ENCODE data around the gene NMNAT2. TPM values are rescaled to one million over a fixed set of nuclear protein-coding genes. Genes with fewer than 3 reads are reported as not detected.

Gene NMNAT2
- polyA plus RNA-seq, 1 experiment, result 0.19 TPM

DNA sequence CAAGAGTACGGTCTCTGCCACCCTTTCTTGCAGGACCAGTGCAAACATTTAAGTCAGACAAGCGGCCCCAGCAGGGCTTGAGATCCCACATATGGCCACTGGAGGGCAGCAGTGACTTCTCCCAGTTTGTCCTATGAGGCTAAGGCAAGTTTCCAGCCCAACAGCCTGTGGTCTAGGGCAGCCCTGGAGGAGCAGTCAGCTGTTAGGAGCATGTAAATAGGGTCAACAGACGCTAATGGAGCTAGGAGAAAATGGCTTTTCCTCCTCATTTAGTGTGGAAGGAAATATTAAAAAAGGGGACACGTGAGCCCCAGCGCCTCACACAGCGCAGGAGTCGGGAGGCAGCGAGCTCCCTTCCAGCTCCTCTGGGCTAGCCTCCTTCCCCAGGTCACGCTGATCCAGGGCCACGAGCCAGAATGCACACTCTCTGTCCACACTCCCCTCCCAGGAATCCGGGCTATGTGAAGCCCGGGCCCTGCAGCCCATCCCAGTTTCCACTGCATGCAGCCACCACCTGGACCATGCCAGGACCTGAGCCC, 136.6 kb downstream of the NMNAT2 start:
- Histone ChIP-seq H3K27ac (ENCODE audit: low read depth, low read length) (peak overlapping the region; percentile 2), H3K4me3 (ENCODE audit: low read depth, low read length) (no peak overlapping the region), H3K27me3 (ENCODE audit: control insufficient read depth, insufficient read depth, low read length) (no peaks in the 10 kb centered on the region), H3K9me3 (ENCODE audit: control insufficient read depth, insufficient read depth, low read length) (no peaks in the 10 kb centered on the region)
- TF ChIP-seq, protein P1, sequence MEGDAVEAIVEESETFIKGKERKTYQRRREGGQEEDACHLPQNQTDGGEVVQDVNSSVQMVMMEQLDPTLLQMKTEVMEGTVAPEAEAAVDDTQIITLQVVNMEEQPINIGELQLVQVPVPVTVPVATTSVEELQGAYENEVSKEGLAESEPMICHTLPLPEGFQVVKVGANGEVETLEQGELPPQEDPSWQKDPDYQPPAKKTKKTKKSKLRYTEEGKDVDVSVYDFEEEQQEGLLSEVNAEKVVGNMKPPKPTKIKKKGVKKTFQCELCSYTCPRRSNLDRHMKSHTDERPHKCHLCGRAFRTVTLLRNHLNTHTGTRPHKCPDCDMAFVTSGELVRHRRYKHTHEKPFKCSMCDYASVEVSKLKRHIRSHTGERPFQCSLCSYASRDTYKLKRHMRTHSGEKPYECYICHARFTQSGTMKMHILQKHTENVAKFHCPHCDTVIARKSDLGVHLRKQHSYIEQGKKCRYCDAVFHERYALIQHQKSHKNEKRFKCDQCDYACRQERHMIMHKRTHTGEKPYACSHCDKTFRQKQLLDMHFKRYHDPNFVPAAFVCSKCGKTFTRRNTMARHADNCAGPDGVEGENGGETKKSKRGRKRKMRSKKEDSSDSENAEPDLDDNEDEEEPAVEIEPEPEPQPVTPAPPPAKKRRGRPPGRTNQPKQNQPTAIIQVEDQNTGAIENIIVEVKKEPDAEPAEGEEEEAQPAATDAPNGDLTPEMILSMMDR (IDR thresholded peaks at IDR 0.05; ENCODE audit: low read depth, low read length), result peak; percentile 91
- CTCF ChIA-PET, result interaction anchor here (0.5 to 3.2 kb wide), 29 partner anchors 9 to 404 kb away, joined by 3 to 27 read pairs (median 4); no protein-coding TSS in a partner anchor
- peak; percentile 90 for DNase-seq (ENCODE audit: low read depth, low spot score)
- POLR2A ChIA-PET, result interaction anchor here (0.6 to 1.1 kb wide), 3 partner anchors 47 to 191 kb away, joined by 3 to 12 read pairs (median 3); partner anchors contain the start of gene SMG7

DNA sequence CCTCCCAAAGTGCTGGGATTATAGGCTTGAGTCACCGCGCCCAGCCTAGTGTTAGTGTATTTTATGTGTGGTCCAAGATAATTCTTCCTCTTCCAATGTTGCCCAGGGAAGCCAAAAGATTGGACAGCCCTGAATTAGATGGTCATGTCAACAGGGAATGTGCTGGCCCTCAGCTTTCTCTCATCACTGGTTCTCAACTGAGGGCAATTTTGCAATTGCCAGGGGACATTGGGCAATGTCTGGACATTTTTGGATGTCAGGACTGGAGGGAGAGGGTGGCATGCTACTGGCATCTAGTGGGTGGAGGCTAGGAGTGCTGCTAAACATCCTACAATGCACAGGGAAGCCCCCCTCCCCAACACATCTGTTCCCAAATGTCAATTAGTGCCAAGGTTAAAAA, 137.1 kb downstream of the NMNAT2 start:
- DNase-seq (ENCODE audit: low read depth, low spot score), result no peak
- TF ChIP-seq, protein P1 (IDR thresholded peaks at IDR 0.05; ENCODE audit: low read depth, low read length), result no peak
- Histone ChIP-seq H3K4me3 (ENCODE audit: low read depth, low read length) (no peak overlapping the region), H3K27me3 (ENCODE audit: control insufficient read depth, insufficient read depth, low read length) (no peaks in the 10 kb centered on the region), H3K27ac (ENCODE audit: low read depth, low read length) (no peak overlapping the region), H3K9me3 (ENCODE audit: control insufficient read depth, insufficient read depth, low read length) (no peaks in the 10 kb centered on the region)
- ChIA-PET POLR2A (interaction anchor here (0.6 to 1.6 kb wide), 5 partner anchors 46 to 320 kb away, joined by 3 to 12 read pairs (median 3); partner anchors contain the start of gene SMG7), CTCF (interaction anchor here (0.6 to 3.2 kb wide), 16 partner anchors 8 to 329 kb away, joined by 3 to 27 read pairs (median 4); no protein-coding TSS in a partner anchor)

- H3K27me3 ChIP-seq (ENCODE audit: control insufficient read depth, insufficient read depth, low read length), result no peaks in the 10 kb centered on the region
- H3K9me3 ChIP-seq (ENCODE audit: control insufficient read depth, insufficient read depth, low read length), result no peaks in the 10 kb centered on the region
- peak overlapping the region; percentile 88 for H3K27ac ChIP-seq (ENCODE audit: low read depth, low read length)
- POLR2A ChIA-PET, result interaction anchor here (0.7 to 1.6 kb wide), 3 partner anchors 12 to 1473 kb away, joined by 4 to 5 read pairs (median 4); no protein-coding TSS in a partner anchor
- no peak overlapping the region for H3K4me3 ChIP-seq (ENCODE audit: low read depth, low read length)
- TF ChIP-seq, protein P1 (IDR thresholded peaks at IDR 0.05; ENCODE audit: low read depth, low read length), result no peak
- CTCF ChIA-PET, result interaction anchor here (1.2 to 3.2 kb wide), 3 partner anchors 45 to 318 kb away, joined by 3 to 27 read pairs (median 4); no protein-coding TSS in a partner anchor
- no peak for DNase-seq (ENCODE audit: low read depth, low spot score)
Measured at GRCh38 chr1:183279835-183280234, 138.3 kb downstream of the NMNAT2 start.

DNA sequence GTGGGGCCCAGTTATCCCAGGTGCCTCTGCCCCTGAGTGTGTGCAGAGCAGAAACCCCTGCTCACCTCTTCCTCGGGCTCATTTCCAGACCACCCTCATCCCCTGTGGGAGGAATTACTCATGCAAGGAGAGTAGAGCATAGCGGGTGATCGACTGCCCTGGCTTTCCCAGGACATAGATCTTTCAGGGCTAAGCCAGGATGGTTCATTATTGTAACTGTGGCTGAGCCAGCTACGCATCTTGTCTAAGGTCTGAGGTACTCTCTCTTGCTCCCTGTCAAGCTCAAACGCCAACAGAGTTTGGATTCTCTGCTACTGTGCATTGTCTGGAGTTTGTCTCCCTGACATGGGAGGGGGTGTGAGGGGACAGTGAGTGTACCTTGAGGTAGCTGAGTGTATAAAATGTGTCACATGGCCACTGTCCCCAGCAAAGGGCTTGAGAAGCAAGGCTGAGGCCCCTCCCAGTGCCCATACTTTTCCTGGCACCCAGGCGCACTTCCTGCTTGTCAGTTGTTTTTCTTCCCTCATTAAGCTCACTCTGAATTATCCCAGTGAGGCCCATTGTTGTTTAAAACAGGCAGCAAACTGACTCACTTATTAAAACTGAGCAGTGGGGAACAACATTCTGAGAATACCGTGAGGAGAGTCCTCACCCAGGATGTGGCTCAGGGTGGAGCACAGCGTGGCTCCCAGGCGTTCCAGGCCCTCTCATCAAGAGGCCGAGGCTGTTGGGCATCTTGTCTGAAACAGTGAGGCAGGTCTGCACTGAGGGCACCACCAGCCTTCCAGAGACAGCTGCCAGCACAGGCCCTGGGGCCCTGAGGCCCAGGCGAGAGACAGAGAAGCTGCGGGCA, 139.2 kb downstream of the NMNAT2 start:
- H3K27ac ChIP-seq (ENCODE audit: low read depth, low read length), result peak overlapping the region; percentile 88
- POLR2A ChIA-PET, result interaction anchor here (1.0 to 1.6 kb wide), 2 partner anchors 11 to 316 kb away, joined by 4 read pairs; no protein-coding TSS in a partner anchor
- DNase-seq (ENCODE audit: low read depth, low spot score), result no peak
- no peak overlapping the region for H3K4me3 ChIP-seq (ENCODE audit: low read depth, low read length)
- H3K9me3 ChIP-seq (ENCODE audit: control insufficient read depth, insufficient read depth, low read length), result no peaks in the 10 kb centered on the region
- H3K27me3 ChIP-seq (ENCODE audit: control insufficient read depth, insufficient read depth, low read length), result no peaks in the 10 kb centered on the region
- TF ChIP-seq, protein P1 (IDR thresholded peaks at IDR 0.05; ENCODE audit: low read depth, low read length), result no peak
- CTCF ChIA-PET, result interaction anchor here (1.0 to 3.5 kb wide), 4 partner anchors 11 to 317 kb away, joined by 6 to 27 read pairs (median 12); no protein-coding TSS in a partner anchor

Data from AG04450 (cell line).